ENCODE results near the gene KMT5C. TPM values are rescaled to one million over a fixed set of nuclear protein-coding genes. Genes with fewer than 3 reads are reported as not detected.

Gene KMT5C
- total RNA-seq, 1 donor from 2014 or later = 4.5 TPM

- ATAC-seq (peak; percentile 18), DNase-seq (ENCODE audit: low spot score) (no peak)
Observed at GRCh38 chr19:55345818-55346724, 6.4 kb downstream of the KMT5C start.

GRCh38 chr19:55346725-55347441, 7.2 kb downstream of the KMT5C start:
- ATAC-seq (no peak), DNase-seq (ENCODE audit: low spot score) (no peak)

GRCh38 chr19:55347442-55348009, 7.8 kb downstream of the KMT5C start:
- ATAC-seq (no peak), DNase-seq (ENCODE audit: low spot score) (no peak)

- no peak for ATAC-seq
- DNase-seq (ENCODE audit: low spot score) = no peak
Observed at GRCh38 chr19:55348317-55349034, 8.8 kb downstream of the KMT5C start.

GRCh38 chr19:55350620-55351315, 11.1 kb downstream of the KMT5C start:
- ATAC-seq (no peak), DNase-seq (ENCODE audit: low spot score) (no peak)

GRCh38 chr19:55352040-55352439, 12.4 kb downstream of the KMT5C start:
- ATAC-seq (no peak), DNase-seq (ENCODE audit: low spot score) (no peak)

- DNase-seq (ENCODE audit: low spot score) (no peak), ATAC-seq (no peak)
Observed at GRCh38 chr19:55352549-55353145, 13.0 kb downstream of the KMT5C start.

- ATAC-seq (no peak), DNase-seq (ENCODE audit: low spot score) (no peak)
Observed at GRCh38 chr19:55353356-55353802, 13.7 kb downstream of the KMT5C start.

- ATAC-seq (peak; percentile 83), DNase-seq (ENCODE audit: low spot score) (no peak)
Observed at GRCh38 chr19:55353803-55354697, 14.4 kb downstream of the KMT5C start.

- no peak for ATAC-seq
- no peak for DNase-seq (ENCODE audit: low spot score)
Observed at GRCh38 chr19:55354698-55355212, 15.1 kb downstream of the KMT5C start, which contains the start of gene COX6B2. Gene COX6B2 (minus strand): TSS chr19:55354719. CDS start chr19:55354521, 198 bp downstream.

- DNase-seq (ENCODE audit: low spot score) (no peak), ATAC-seq (no peak)
Observed at GRCh38 chr19:55355213-55355821, 15.6 kb downstream of the KMT5C start.

- ATAC-seq (no peak), DNase-seq (ENCODE audit: low spot score) (no peak)
Observed at GRCh38 chr19:55358493-55358892, 18.8 kb downstream of the KMT5C start.

- no peak for ATAC-seq
- DNase-seq (ENCODE audit: low spot score) = no peak
Observed at GRCh38 chr19:55358943-55359908, 19.6 kb downstream of the KMT5C start.

GRCh38 chr19:55360902-55361301, 21.2 kb downstream of the KMT5C start:
- ATAC-seq (no peak), DNase-seq (ENCODE audit: low spot score) (no peak)

GRCh38 chr19:55362174-55362989, 22.7 kb downstream of the KMT5C start:
- DNase-seq (ENCODE audit: low spot score) (no peak), ATAC-seq (no peak)

Measured in left lobe of liver (tissue), 2 donors.